ENCODE measurements around the gene ADAMTS2.

ADAMTS2 gene

DNA sequence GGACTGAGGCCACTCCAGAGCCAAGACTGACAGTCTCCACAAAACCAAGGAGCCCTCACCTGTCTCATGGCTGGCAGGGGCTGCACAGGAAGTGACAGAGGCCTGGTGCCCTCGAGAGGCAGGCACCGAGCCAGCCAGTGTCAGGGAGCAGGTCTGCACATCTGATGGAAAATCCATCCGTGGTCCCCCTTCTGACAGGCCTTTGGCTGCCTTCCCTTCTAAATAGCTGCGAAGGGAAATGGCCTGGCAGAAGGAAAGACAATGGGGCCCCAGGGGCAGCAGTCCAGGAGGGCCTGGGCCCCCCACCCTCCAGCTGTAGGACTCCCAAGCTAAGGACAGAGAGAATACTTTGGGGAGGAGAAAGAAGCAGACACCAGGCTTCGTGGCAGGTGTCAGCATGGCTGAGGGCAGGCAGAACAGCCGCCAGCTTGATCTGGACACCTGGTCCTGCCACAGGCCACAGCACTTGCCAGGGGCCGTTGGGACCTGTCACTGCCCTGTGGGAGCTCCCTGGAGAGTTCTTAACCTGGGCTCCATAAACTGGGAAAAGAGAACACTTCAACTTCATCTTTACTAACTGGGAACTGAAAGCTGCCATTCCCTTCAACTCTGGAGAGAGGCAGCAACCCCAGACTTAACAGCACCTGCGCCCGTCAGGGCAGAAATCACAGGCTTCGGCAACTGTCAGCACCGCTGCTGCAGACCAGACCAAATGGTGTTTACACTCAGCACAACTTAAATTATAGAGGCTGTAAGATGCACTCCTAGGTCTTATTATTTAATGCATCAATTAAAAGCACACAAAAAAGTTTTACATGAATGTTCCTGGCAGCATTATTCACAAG is 22.0 kb downstream of the ADAMTS2 start:
- Mint-ChIP-seq H3K27ac (no peak overlapping the region), H3K4me3 (no peak overlapping the region), H3K4me1 (peaks cover 89% of the 10 kb centered on the region), H3K27me3 (ENCODE audit: low read depth, poor library complexity) (peaks cover 34% of the 10 kb centered on the region), H3K36me3 (ENCODE audit: low read depth) (peaks cover 6% of the 10 kb centered on the region), H3K9me3 (peaks cover 9% of the 10 kb centered on the region)
- TF ChIP-seq, protein P1, sequence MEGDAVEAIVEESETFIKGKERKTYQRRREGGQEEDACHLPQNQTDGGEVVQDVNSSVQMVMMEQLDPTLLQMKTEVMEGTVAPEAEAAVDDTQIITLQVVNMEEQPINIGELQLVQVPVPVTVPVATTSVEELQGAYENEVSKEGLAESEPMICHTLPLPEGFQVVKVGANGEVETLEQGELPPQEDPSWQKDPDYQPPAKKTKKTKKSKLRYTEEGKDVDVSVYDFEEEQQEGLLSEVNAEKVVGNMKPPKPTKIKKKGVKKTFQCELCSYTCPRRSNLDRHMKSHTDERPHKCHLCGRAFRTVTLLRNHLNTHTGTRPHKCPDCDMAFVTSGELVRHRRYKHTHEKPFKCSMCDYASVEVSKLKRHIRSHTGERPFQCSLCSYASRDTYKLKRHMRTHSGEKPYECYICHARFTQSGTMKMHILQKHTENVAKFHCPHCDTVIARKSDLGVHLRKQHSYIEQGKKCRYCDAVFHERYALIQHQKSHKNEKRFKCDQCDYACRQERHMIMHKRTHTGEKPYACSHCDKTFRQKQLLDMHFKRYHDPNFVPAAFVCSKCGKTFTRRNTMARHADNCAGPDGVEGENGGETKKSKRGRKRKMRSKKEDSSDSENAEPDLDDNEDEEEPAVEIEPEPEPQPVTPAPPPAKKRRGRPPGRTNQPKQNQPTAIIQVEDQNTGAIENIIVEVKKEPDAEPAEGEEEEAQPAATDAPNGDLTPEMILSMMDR (IDR thresholded peaks at IDR 0.05), result no peak
- DNase-seq, result no peak

DNA sequence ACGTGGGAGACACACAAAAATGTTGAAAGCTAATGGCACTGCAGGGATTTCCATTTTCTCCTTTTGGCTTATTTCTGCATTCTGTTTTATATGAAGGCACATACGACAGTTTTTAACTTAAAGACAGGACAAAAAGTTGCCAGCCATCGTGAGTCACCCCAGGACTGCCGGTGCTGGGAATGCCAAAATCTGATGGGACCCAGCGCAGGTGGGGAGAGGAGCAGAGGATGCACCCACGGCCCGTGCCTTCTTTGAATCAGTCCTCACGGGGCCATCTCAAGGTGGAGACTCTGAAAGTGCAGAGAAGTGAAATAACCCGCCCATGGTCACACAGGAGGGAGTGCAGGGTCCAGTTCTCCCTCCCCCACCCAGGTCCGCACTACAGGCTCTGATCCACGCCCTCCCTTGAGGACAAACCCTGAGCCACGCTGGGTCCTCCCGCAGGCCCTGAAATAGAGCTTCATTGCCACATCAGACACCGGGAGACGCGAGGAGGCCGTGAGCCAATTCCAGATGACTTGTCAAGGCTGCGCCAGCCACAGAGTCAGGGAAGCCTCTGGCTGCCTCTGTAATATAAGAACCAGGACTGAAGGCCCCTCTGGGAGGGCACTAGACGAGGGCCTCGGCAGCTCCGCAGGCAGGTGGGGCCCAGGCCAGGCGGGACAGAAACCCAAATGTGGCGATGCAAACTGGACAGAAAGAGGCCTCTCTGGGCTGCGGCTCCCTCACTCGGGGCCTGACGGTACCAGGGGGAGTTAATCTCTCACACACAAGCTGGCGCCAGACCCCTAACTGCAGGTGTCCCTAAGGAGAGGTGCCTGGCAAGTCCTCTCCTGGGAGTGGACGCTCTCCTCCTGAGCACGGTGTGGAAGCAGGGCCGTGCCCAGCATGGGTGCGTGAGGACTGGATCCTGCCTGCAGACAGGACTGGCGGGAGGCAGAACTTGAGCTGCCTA is 22.9 kb downstream of the ADAMTS2 start:
- Mint-ChIP-seq H3K27ac (no peak overlapping the region), H3K36me3 (ENCODE audit: low read depth) (no peaks in the 10 kb centered on the region), H3K9me3 (no peaks in the 10 kb centered on the region), H3K4me3 (no peak overlapping the region), H3K27me3 (ENCODE audit: low read depth, poor library complexity) (peaks cover 25% of the 10 kb centered on the region), H3K4me1 (peaks cover 91% of the 10 kb centered on the region)
- DNase-seq, result no peak
- TF ChIP-seq, protein P1 (IDR thresholded peaks at IDR 0.05), result no peak

DNA sequence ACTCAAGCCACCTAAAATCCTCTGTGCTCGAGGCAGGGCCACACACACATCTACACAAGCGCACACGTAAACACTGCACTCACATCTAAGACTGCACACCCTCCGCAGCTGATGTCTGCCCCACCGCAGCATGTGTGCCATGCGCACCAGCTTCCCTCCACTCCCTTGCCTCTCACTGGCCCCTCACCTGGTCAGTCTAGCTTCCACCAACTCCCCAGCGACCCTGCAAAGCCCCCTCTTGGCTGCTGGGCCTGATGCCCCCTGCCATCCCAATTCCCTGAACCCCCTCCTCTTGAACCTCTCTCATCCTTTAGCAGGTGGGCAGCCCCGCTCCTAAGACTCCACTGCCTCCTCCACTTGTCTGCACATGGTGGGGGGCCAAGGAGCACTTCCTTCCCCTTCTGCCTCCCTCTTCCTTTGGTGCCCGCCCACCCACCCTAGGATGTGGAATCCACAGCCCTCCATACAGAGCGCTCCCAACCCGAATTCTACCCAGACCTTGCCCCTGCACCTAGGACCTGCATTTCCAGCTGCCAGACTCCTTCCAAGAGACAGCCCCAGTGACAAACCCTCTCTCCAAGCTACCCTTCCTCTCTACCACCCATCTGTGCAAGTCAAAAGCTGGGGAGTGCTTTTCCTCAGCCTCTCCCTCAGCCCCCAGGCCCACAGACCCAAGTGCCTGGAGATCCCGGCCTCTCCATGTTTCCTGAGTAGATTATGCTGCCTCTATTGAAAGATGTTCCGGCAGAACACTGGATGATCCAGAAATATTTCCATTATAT is 23.9 kb downstream of the ADAMTS2 start:
- Mint-ChIP-seq H3K4me3 (no peak overlapping the region), H3K27me3 (ENCODE audit: low read depth, poor library complexity) (peaks cover 17% of the 10 kb centered on the region), H3K9me3 (no peaks in the 10 kb centered on the region), H3K27ac (peak overlapping the region; percentile 42), H3K4me1 (peaks cover 89% of the 10 kb centered on the region), H3K36me3 (ENCODE audit: low read depth) (no peaks in the 10 kb centered on the region)
- TF ChIP-seq, protein P1 (IDR thresholded peaks at IDR 0.05), result no peak
- no peak for DNase-seq

DNA sequence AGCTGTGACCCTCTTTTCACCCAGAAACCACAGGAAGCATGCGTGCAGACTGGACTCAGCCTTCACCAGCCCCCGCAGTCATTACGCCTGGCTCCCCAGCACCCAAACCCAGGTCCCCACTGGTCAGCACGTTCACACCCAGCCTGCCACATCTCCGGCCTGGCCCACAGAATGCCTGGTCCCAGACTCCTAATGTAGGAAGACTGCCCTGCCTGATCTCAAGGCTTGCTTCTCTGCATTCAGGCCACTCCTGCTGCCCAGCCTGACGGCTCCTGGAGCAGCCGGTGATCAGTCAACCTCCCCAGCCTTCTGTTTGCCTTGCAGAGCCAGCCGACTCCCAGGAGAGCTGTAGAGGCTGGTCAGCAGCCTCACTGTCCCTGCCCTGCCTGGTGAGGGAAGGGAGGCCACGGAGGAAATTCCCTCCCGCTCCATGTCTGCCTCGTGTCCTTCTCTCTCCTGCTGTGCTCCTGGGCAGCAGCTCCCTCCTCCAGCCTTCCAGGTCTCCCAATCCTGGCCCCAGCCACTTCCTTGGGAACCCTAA is 25.4 kb downstream of the ADAMTS2 start:
- TF ChIP-seq, protein P1 (IDR thresholded peaks at IDR 0.05), result no peak
- Mint-ChIP-seq H3K27me3 (ENCODE audit: low read depth, poor library complexity) (peaks cover 13% of the 10 kb centered on the region), H3K4me3 (peak overlapping the region; percentile 69), H3K27ac (peak overlapping the region; percentile 58), H3K36me3 (ENCODE audit: low read depth) (peaks cover 9% of the 10 kb centered on the region), H3K9me3 (peaks cover 9% of the 10 kb centered on the region), H3K4me1 (peaks cover 91% of the 10 kb centered on the region)
- peak; percentile 65 for DNase-seq

DNA sequence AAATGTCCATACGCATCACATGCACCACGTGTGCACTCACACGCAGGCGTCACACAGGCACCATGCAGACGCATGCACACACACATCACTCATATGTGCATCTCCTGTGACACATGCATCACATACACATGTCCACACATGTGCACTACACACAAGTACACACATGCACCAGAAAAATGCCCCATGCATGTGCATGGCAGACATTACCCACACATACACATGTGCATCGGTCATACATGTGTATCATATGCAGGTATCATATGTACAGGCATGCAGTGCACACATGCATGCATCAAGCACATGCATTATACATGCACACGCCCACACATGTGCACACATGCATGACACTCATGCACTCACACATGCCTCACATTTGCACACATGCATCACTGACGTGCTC is 26.1 kb downstream of the ADAMTS2 start:
- peaks cover 95% of the 10 kb centered on the region for H3K4me1 Mint-ChIP-seq
- no peak for DNase-seq
- TF ChIP-seq, protein P1 (IDR thresholded peaks at IDR 0.05), result no peak
- peak overlapping the region; percentile 69 for H3K4me3 Mint-ChIP-seq
- peaks cover 12% of the 10 kb centered on the region for H3K27me3 Mint-ChIP-seq (ENCODE audit: low read depth, poor library complexity)
- peaks cover 9% of the 10 kb centered on the region for H3K9me3 Mint-ChIP-seq
- peak overlapping the region; percentile 58 for H3K27ac Mint-ChIP-seq
- peaks cover 9% of the 10 kb centered on the region for H3K36me3 Mint-ChIP-seq (ENCODE audit: low read depth)
